HepG2 (cell line): ENCODE measurements around the gene ST6GALNAC6. TPM values are rescaled to one million over a fixed set of nuclear protein-coding genes. Genes with fewer than 3 reads are reported as not detected.

ENCODE experiments used
- GZF1 ChIP-seq: sonication (generic); formaldehyde crosslinking; IDR thresholded peaks from 2 replicates; pipeline ENCODE4 v1.5.1; 2020; ENCODE audit warnings: mild to moderate bottlenecking, missing genetic modification reagents
- HOXA3 ChIP-seq: sonication (generic); formaldehyde crosslinking; IDR thresholded peaks from 2 replicates; pipeline ENCODE4 v1.5.0; 2020; ENCODE audit warnings: missing genetic modification reagents
- IRX3 ChIP-seq: sonication (generic); formaldehyde crosslinking; IDR thresholded peaks from 2 replicates; pipeline ENCODE4 v1.8.1; 2023; ENCODE audit warnings: mild to moderate bottlenecking, low read depth, missing genetic modification reagents, borderline replicate concordance
- MBD4 ChIP-seq: IDR thresholded peaks from 2 replicates; pipeline ENCODE4 v1.6.1; 2012; ENCODE audit warnings: low read length, inconsistent platforms, borderline replicate concordance
- MIXL1 ChIP-seq: IDR thresholded peaks from 2 replicates; pipeline ENCODE4 v1.6.1; 2016
- NR1H2 ChIP-seq: sonication (generic); formaldehyde crosslinking; IDR thresholded peaks from 2 replicates; pipeline ENCODE4 v1.8.1; 2022; ENCODE audit warnings: low read depth, missing genetic modification reagents, borderline replicate concordance
- YEATS4 ChIP-seq: sonication (generic); formaldehyde crosslinking; IDR thresholded peaks from 2 replicates; pipeline ENCODE4 v1.4.0; 2020; ENCODE audit warnings: missing genetic modification reagents, borderline replicate concordance
- ZFP62 ChIP-seq: sonication (generic); formaldehyde crosslinking; IDR thresholded peaks from 2 replicates; pipeline ENCODE4 v1.4.0; 2020; ENCODE audit warnings: missing genetic modification reagents
- ZIK1 ChIP-seq: sonication (generic); formaldehyde crosslinking; IDR thresholded peaks from 2 replicates; pipeline ENCODE4 v1.5.0; 2020; ENCODE audit warnings: mild to moderate bottlenecking, low read depth, missing genetic modification reagents, borderline replicate concordance
- ZNF556 ChIP-seq: sonication (generic); formaldehyde crosslinking; IDR thresholded peaks from 2 replicates; pipeline ENCODE4 v1.4.0; 2020; ENCODE audit warnings: mild to moderate bottlenecking, missing genetic modification reagents, borderline replicate concordance
- ZNF7 ChIP-seq: IDR thresholded peaks from 2 replicates; pipeline ENCODE4 v1.6.1; 2016; ENCODE audit warnings: missing biosample characterization, missing genetic modification reagents
- ZSCAN22 ChIP-seq: sonication (generic); formaldehyde crosslinking; IDR thresholded peaks from 2 replicates; pipeline ENCODE4 v1.4.0; 2020; ENCODE audit warnings: mild to moderate bottlenecking, missing genetic modification reagents
- polyA plus RNA-seq, 8 experiments: library from polyadenylated mRNA; depleted of rRNA in 3 of 8; stranded (reverse) in 7 of 8; unstranded in 1 of 8; fragments of >200 nt; fragmentation: Illumina TruSeq in 4 of 8; extraction: Trizol in 4 of 8; gene quantifications; 2 replicates each; pipeline versions ENCODE4 v1.2.1 to v1.2.3, GENCODE V29; 2011 to 2016; ENCODE audit warnings: low read depth in 4 of 8, missing spikeins in 1 of 8, mixed read lengths in 1 of 8; ENCODE audit not compliant: insufficient read depth in 1 of 8
- total RNA-seq, 5 experiments: library from RNA; depleted of rRNA; stranded (reverse); fragments of >200 nt; fragmentation: Illumina TruSeq; extraction: Trizol; gene quantifications; 2 replicates each; pipeline ENCODE4 v1.2.3, GENCODE V29; 2016; ENCODE audit warnings: low read depth in 1 of 5
- TF ChIP-seq, protein P1 (sequence below): sonication (generic); formaldehyde crosslinking; IDR thresholded peaks from 2 replicates; pipeline ENCODE4 v1.4.0; 2020; ENCODE audit warnings: missing genetic modification reagents
- TF ChIP-seq, protein P2 (sequence below): sonication (generic); formaldehyde crosslinking; IDR thresholded peaks from 2 replicates; pipeline ENCODE4 v1.4.0; 2020; ENCODE audit warnings: missing genetic modification reagents
- TF ChIP-seq, protein P3 (sequence below): sonication (generic); formaldehyde crosslinking; IDR thresholded peaks from 2 replicates; pipeline ENCODE4 v1.4.0; 2020; ENCODE audit warnings: missing genetic modification reagents, borderline replicate concordance

The ST6GALNAC6 gene
- total and polyA plus RNA-seq, 2 of the 13 experiments (the other 11 are each of a cell fraction or from before 2014, with no cell fraction given) = 18.5 to 65.4 TPM

DNA sequence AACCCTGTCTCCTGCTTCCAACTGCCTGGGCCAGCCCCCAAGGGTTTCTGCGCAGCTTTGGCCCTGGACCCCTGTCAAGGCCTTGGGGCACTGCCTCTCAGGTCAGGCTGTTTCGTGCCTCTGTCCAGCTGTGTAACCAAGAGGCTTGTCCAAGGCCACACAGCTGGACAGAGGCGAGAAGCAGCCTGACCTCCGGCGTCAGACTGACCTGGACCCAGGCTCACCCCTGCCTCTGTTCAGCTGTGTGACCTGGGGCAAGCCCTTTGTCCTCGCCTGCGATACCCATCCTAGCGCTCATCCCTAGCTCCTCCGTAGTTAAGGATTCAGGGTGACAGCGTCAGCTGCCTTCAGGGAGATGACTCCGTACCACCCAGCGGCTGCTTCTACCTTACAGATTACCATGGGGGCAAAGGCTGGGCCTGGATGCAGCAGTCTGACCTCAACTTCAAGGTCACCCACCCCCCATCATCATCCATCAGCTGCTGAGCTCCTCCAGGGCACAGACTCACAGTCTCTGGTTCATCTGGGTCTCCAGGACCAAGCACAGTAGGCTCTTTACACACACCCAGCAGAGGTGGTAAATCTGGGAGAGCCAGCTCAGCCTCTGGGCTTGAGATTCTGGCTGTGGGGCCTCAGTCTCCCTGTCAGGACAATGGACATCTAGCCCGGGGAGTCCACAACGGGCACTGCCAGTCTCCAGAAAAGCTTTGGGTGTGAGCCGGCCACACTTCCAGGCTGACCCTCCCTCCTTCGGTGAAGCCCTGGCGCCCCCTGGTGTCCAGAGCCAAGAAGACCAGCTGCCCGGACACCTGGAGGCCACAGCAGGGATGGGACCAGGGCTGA is 29.9 kb downstream of the ST6GALNAC6 start (continued):
- TF ChIP-seq YEATS4 (CRISPR knock-in tag) (no peak), ZIK1 (CRISPR knock-in tag) (no peak), MBD4 (no peak), ZSCAN22 (CRISPR knock-in tag) (no peak), NR1H2 (CRISPR knock-in tag) (no peak), HOXA3 (CRISPR knock-in tag) (0 out of 2 replicates have a peak, but pooled peaks have one; percentile 21), ZFP62 (CRISPR knock-in tag) (no peak), MIXL1 (CRISPR knock-in tag) (0 out of 2 replicates have a peak, but pooled peaks have one; percentile 39), ZNF7 (no peak), ZNF556 (no peak), IRX3 (no peak), GZF1 (CRISPR knock-in tag) (no peak)
- TF ChIP-seq, protein P1, sequence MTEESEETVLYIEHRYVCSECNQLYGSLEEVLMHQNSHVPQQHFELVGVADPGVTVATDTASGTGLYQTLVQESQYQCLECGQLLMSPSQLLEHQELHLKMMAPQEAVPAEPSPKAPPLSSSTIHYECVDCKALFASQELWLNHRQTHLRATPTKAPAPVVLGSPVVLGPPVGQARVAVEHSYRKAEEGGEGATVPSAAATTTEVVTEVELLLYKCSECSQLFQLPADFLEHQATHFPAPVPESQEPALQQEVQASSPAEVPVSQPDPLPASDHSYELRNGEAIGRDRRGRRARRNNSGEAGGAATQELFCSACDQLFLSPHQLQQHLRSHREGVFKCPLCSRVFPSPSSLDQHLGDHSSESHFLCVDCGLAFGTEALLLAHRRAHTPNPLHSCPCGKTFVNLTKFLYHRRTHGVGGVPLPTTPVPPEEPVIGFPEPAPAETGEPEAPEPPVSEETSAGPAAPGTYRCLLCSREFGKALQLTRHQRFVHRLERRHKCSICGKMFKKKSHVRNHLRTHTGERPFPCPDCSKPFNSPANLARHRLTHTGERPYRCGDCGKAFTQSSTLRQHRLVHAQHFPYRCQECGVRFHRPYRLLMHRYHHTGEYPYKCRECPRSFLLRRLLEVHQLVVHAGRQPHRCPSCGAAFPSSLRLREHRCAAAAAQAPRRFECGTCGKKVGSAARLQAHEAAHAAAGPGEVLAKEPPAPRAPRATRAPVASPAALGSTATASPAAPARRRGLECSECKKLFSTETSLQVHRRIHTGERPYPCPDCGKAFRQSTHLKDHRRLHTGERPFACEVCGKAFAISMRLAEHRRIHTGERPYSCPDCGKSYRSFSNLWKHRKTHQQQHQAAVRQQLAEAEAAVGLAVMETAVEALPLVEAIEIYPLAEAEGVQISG = 0 out of 2 replicates have a peak, but pooled peaks have one; percentile 28
- TF ChIP-seq, protein P2, sequence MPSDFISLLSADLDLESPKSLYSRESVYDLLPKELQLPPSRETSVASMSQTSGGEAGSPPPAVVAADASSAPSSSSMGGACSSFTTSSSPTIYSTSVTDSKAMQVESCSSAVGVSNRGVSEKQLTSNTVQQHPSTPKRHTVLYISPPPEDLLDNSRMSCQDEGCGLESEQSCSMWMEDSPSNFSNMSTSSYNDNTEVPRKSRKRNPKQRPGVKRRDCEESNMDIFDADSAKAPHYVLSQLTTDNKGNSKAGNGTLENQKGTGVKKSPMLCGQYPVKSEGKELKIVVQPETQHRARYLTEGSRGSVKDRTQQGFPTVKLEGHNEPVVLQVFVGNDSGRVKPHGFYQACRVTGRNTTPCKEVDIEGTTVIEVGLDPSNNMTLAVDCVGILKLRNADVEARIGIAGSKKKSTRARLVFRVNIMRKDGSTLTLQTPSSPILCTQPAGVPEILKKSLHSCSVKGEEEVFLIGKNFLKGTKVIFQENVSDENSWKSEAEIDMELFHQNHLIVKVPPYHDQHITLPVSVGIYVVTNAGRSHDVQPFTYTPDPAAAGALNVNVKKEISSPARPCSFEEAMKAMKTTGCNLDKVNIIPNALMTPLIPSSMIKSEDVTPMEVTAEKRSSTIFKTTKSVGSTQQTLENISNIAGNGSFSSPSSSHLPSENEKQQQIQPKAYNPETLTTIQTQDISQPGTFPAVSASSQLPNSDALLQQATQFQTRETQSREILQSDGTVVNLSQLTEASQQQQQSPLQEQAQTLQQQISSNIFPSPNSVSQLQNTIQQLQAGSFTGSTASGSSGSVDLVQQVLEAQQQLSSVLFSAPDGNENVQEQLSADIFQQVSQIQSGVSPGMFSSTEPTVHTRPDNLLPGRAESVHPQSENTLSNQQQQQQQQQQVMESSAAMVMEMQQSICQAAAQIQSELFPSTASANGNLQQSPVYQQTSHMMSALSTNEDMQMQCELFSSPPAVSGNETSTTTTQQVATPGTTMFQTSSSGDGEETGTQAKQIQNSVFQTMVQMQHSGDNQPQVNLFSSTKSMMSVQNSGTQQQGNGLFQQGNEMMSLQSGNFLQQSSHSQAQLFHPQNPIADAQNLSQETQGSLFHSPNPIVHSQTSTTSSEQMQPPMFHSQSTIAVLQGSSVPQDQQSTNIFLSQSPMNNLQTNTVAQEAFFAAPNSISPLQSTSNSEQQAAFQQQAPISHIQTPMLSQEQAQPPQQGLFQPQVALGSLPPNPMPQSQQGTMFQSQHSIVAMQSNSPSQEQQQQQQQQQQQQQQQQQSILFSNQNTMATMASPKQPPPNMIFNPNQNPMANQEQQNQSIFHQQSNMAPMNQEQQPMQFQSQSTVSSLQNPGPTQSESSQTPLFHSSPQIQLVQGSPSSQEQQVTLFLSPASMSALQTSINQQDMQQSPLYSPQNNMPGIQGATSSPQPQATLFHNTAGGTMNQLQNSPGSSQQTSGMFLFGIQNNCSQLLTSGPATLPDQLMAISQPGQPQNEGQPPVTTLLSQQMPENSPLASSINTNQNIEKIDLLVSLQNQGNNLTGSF (CRISPR knock-in tag) = no peak
- TF ChIP-seq, protein P3, sequence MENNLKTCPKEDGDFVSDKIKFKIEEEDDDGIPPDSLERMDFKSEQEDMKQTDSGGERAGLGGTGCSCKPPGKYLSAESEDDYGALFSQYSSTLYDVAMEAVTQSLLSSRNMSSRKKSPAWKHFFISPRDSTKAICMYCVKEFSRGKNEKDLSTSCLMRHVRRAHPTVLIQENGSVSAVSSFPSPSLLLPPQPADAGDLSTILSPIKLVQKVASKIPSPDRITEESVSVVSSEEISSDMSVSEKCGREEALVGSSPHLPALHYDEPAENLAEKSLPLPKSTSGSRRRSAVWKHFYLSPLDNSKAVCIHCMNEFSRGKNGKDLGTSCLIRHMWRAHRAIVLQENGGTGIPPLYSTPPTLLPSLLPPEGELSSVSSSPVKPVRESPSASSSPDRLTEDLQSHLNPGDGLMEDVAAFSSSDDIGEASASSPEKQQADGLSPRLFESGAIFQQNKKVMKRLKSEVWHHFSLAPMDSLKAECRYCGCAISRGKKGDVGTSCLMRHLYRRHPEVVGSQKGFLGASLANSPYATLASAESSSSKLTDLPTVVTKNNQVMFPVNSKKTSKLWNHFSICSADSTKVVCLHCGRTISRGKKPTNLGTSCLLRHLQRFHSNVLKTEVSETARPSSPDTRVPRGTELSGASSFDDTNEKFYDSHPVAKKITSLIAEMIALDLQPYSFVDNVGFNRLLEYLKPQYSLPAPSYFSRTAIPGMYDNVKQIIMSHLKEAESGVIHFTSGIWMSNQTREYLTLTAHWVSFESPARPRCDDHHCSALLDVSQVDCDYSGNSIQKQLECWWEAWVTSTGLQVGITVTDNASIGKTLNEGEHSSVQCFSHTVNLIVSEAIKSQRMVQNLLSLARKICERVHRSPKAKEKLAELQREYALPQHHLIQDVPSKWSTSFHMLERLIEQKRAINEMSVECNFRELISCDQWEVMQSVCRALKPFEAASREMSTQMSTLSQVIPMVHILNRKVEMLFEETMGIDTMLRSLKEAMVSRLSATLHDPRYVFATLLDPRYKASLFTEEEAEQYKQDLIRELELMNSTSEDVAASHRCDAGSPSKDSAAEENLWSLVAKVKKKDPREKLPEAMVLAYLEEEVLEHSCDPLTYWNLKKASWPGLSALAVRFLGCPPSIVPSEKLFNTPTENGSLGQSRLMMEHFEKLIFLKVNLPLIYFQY = 0 out of 2 replicates have a peak, but pooled peaks have one; percentile 29
